ENCODE data around the gene PLA2G12B.

GRCh38 chr10:72981882-72982529, 27.4 kb upstream of the PLA2G12B start:
- TF ChIP-seq CTCF (IDR thresholded peaks at IDR 0.05; ENCODE audit: insufficient read depth, low read depth, low read length) (no peak), EZH2 (IDR thresholded peaks at IDR 0.05; ENCODE audit: insufficient read depth, low read length) (no peak)

Measured in astrocyte (in vitro differentiated cells and primary cell).